HG03469 (cell line): ENCODE results near the gene HABP2.

Experiments used
- ATAC-seq: cut with Tn5 transposase; IDR thresholded peaks from one replicate; pipeline ENCODE4 v1.9.1; 2021; ENCODE audit warnings: mild to moderate bottlenecking, moderate library complexity, moderate number of reproducible peaks; ENCODE audit not compliant: unreplicated experiment

The HABP2 gene

GRCh38 chr10:113552701-113553100 lies at the start of gene HABP2:
HABP2 (plus strand) TSS chr10:113553053; CDS start chr10:113553122, 69 bp downstream.
- ATAC-seq, result no peak

DNA sequence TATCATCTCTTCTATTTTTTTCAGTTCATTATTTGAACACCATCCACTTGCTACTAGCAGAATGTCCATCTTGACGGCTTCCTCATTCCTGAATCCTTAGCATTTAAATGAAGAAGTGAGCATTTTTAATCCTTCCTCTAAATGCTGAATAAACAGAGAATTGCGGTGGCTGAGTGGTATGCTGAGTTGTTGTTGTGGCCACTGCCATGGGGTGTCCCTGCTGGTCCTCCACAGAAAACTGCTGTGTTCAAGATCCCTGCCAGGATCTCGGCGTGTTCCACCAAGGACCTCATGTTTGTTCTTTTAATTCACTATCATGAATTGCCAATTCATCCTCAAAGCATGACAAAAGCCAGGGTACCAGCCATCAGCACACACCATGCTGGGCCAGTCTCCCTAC lies 48.9 kb upstream of the HABP2 start:
- ATAC-seq, result no peak

GRCh38 chr10:113504423-113504822 lies 48.4 kb upstream of the HABP2 start:
- no peak for ATAC-seq

- ATAC-seq, result no peak
Observed at GRCh38 chr10:113506476-113506875, 46.4 kb upstream of the HABP2 start.

DNA sequence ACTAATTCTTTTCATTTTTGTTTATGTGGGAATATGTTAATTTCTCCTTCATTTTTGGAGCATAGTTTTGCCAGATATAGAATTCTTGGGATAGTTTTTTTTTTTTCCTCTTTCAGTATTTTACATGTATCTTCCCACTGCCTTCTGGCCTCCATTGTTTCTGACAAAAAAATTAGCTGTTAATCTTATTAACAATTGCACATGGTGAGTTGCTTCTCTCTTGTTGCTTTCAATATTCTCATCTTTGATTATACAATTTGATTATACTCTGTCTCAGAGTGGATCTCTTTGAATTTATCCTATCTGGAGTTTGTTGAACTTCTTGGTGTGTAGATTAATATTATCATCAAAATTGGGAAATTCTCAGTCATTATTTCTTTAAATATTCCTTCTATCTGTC lies 41.4 kb upstream of the HABP2 start:
- no peak for ATAC-seq

DNA sequence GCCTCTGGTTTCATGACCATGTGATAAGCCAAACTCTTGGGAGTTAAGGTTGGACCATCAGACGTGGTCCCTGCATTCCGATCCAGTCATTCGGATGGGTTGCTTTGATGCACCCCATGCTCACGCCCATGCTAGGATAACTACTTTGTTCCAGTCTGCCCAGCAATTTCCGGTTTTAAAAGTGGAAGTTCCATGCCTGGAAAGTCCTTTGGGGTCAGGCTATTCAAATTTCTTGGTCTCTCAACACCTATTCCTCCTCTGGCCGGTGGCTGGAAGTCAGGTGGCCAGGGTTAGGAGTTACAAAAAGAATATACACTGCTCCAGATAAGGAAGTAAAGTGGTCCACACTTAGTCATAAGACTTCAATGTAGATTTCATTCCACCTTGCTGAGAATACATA lies 37.7 kb upstream of the HABP2 start:
- no peak for ATAC-seq

DNA sequence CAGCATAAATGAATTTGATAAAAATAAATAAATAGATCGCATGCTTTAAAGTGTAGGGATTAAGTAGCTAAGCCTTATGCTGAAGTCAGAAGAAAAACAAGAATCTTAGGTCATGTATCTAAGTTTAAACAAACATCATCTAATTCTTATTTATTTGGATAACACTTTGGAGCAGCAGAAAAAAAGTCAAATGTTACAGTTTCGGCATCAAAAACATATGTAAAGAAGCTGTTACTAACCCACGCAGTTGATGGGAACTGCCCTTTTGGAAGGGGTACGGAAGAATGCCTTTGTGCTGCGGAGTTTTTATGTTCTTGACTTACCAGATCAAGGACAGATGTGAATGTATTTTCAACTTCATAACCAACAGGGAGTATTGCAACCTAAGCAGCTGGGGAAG lies 37.3 kb upstream of the HABP2 start:
- no peak for ATAC-seq

GRCh38 chr10:113516061-113516460 lies 36.8 kb upstream of the HABP2 start:
- ATAC-seq, result no peak

- no peak for ATAC-seq
Observed at GRCh38 chr10:113517165-113517900, 35.5 kb upstream of the HABP2 start.

- ATAC-seq, result no peak
Observed at GRCh38 chr10:113517901-113518260, 35.0 kb upstream of the HABP2 start.

- no peak for ATAC-seq
Observed at GRCh38 chr10:113518415-113518814, 34.4 kb upstream of the HABP2 start.

DNA sequence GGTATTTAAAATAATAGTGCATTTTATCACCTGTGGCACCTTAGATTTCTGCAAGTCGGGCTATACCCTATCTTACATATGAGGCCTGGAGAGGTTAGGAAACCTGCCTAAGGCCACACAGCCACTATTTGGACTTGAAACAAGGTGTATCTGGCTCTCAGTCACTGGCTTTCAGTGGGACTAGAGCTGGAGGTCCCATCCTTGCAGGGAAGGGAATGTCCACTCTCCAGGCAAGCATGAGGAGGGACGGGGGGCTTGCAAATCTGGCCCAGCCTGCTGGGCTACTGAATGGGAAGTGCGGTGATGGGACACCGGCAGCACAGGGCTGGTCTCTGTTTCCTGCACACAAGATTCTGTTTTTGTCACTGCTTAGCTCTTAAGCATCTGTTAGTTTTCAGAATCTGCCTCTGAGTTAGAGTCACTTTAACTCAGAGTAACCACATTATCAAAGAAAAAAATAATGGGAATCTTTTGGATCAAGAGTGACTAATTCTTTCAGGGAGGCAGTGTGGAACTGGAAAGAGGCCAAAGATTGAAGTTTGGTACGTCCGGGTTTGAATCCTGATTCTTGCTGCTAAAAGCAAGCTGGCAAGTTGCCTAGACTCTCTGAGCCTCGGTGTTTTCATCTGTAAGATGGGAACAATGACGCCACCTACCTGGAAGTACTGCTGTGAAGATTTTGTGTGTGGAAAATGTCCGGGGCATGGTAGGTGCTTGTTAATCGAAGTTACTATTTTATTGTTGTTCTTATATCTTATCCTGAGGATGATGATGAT lies 33.8 kb upstream of the HABP2 start:
- ATAC-seq, result no peak

DNA sequence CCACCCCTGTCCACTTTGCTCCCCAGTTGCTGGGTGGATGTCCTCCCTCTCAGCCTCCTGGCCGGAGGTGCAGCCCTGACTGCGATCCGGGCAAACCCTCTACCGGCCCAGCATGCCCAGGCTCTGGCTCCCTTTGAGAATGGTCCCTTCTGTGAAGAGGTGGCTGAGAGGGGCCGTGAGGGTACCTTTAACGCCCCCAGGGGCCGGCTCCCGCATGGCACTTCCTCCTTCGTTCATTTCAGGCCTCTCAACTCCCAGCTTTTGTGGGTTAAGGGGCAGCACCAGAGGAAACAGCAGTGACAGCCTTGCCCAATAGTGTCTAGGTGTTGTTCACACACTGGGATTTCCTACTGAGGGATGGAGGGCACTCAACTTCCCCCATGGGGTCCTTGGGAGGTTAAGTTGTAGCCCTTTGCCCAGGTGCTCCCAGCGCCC lies 33.2 kb upstream of the HABP2 start:
- no peak for ATAC-seq

- no peak for ATAC-seq
Observed at GRCh38 chr10:113520261-113520660, 32.6 kb upstream of the HABP2 start.

GRCh38 chr10:113520690-113521474 lies 32.0 kb upstream of the HABP2 start:
- ATAC-seq, result no peak

DNA sequence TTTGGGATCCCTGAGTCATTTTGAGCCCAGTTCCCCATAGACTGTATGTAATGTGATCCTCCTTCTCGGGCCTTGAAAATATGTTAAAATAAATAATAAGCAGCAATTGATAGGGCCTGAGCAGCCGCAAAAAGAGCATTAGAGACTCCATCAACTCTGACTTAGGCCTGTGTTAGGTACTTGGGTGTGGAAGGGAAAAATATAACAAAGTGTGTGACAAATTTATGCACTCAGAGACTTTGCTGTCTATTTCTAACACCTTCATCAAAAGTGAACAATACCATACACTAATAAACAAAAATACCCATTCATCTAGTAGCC lies 31.4 kb upstream of the HABP2 start:
- ATAC-seq, result no peak

DNA sequence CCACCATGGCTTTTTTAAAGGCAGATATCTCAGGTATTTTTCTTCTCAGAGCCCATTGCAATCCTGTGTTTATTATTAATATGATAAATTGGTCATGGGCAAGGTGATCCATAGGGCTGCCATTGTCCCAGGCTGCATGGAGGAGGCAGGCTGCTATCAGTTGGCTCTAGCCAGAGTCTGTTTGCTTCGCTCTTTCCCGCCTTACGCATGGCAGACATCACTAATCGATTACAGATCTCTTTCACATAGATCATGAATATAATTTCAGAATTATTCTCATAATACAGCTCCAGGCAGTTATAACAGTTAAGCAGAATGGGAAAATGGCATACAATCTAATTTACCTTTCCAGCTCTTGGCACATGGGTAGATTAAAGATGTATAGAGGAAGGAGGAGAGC lies 30.4 kb upstream of the HABP2 start:
- no peak for ATAC-seq

- ATAC-seq, result no peak
Observed at GRCh38 chr10:113523071-113523470, 29.8 kb upstream of the HABP2 start.

GRCh38 chr10:113523628-113524027 lies 29.2 kb upstream of the HABP2 start:
- ATAC-seq, result no peak

DNA sequence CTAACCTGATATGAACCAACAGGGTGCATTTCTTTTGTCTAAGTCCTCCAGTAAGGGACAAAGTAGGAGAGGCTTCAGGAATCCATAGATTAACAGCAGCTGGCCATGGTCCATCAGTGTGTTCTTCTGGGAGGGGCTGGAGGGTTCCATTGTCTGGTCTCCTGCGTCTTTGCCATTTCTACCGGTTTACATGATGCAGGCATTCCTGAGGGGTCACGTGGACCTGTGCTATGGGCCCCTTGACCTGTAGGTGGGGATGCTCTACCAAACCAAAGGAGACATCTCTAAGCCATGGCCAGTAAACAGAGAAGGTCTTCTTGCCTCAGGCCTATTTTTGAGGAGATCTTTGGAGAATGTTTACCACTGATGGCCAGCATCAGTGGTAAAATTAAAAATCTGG lies 28.7 kb upstream of the HABP2 start:
- no peak for ATAC-seq

GRCh38 chr10:113524539-113525490 lies 28.0 kb upstream of the HABP2 start:
- no peak for ATAC-seq
